Left forelimb (tissue), 1 donor: Measurements from ENCODE around the gene SLC27A4.

ENCODE experiments used
- DNase-seq: peaks from one replicate; pipeline ENCODE4 v3.0.0-alpha.2; 2018; ENCODE audit warnings: low spot score

The SLC27A4 gene

GRCh38 chr9:128365525-128365924 is 25.2 kb downstream of the SLC27A4 start:
- no peak for DNase-seq

- no peak for DNase-seq
Measured at GRCh38 chr9:128369024-128369706, 28.8 kb downstream of the SLC27A4 start.

DNA sequence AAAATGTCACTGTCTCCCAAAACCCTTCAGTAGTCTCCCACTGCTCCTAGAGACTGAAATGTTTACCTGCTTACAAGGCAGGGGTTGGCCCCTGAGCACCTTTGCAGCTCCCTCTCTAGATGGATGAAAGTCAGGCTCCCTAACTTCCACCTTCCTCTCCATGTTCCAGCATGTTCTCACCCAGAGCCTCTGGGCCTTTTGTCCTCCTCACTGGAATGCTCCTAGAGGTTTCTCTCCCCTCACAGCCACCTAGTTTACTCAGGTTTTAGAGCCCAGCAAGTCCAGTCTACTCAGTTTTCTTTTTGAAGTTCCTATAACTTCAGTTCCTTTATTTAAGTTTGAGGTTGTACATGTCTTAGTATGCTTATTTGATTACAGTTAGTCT is 30.0 kb downstream of the SLC27A4 start:
- DNase-seq = no peak

GRCh38 chr9:128370752-128371629 is 30.7 kb downstream of the SLC27A4 start, which contains the start of gene URM1:
TSS of gene URM1 (plus strand) at chr9:128371374. CDS start at chr9:128371381, 7 bp downstream.
- DNase-seq = peak; percentile 98

DNA sequence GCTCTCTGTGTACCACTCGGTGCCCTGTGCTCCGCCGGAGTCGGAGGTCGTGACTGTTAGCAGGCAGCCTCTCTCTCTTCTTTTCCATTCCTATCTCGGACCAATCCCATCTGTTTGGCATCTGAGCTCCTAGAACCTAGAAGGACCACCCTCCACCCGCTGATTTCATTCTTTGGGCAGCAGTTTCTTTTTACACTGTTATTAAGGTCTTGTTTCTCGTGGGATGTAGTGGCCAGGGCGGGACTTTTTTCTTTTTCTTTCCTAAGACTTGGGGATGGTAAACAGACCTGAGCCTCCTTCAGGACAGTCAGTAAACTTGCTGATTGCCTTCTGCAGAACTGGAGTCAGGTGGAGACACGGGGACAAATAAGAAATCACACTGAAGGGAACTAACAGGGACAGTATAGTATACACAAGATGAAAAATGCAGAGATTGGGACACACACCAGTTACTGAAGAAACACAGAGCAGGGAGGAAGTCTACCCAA is 31.3 kb downstream of the SLC27A4 start:
- no peak for DNase-seq

GRCh38 chr9:128372188-128372641 is 31.9 kb downstream of the SLC27A4 start:
- DNase-seq = no peak

- no peak for DNase-seq
Measured at GRCh38 chr9:128372784-128373183, 32.5 kb downstream of the SLC27A4 start.

DNA sequence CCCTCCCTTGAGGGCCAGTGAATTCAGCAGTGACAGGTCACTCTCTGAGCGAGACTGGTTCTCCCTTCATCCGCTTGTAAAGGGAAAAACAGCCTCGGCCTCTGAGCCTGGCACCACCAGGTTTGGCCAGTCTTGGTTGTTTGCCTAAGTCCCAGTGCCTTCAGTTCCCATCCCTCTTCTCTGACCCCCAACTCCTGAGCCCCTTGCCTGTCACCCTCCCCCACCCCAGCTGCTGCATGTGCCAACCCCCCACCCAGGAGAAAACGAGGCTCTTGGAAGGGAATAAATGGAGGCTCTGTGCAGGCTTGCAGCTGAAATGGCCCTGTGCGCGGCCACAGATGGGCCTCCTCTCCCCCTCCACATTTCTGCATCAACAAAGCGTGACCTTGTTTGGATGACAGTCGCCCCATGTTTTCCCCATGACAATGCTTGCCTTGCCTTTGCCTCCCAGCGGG is 33.9 kb downstream of the SLC27A4 start:
- no peak for DNase-seq

- DNase-seq = no peak
Measured at GRCh38 chr9:128375865-128376264, 35.5 kb downstream of the SLC27A4 start.

DNA sequence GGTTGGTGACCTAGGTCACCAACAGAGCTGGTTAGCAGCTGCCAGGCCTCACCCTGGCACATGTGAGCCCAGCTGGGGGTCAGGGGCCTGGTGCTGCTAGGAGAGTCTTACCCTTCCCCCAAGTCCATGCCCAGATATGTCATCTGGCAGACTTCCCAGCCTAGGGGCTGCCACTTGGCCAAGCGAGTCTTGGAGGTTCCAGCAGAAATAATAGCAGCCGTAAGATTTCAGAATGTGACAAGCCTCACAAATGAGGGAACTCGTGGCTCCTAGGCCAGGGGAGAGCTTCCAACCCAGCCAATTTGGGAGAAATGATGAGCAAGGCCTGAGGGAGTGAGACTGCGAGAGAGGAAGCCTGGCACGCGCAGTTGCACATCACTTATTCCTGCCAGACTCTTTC is 41.9 kb downstream of the SLC27A4 start:
- DNase-seq = no peak

DNA sequence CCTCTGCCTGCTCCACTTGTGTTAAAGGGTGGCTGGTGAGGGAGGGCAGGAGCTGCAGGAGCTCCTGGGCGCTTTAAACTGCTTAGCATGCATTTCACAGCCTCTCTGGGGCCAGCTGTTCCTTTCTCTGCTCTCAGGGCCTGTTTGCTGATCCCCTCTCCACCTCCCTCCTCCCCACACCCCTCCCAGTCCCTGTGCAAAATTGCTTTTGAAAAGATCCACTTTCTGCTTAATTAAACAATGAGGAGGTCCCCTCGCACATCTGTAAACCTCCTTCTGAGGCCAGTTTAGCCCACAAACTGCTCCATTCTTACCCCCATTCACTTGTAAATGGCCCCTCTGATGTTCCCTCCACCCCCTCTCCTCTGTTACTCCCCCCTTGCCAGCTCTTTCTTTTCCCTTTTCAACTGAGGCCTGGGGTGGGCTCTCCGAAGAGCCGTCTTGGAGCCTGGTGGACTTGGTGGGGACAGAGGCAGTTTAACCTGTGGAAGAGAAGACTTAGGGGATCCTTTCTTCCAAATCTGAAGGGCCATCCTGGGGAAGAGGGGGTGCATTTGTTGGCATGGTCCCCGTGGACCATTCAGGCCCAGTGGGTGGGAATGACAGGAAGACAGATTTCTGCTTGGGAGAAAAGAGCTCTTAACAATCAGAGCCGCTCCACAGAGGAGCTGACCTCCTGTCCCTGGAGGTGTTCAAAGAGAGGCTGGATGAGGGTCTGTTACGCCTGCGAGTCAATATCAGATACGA is 42.9 kb downstream of the SLC27A4 start:
- no peak for DNase-seq

DNA sequence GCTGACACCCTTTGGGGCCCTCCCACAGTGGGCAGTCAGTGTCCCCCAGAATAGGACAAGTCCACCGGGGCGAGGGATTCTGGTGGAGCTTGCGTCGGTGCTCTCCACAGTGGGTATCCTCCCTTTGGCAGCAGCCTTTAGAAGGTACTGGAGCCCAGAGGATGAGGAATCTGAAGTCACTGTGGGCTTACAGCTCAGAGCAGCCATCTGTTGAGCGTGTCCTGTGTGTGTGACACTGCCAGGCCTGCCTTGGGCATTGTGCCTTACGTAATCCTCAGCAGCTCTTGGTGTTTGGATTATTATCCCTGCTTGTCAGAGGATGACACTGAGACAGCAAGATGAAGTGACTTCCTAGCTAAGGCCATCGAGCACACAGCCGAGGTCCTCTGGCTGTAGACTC is 43.5 kb downstream of the SLC27A4 start:
- no peak for DNase-seq

- no peak for DNase-seq
Measured at GRCh38 chr9:128384801-128385495, 44.6 kb downstream of the SLC27A4 start.

DNA sequence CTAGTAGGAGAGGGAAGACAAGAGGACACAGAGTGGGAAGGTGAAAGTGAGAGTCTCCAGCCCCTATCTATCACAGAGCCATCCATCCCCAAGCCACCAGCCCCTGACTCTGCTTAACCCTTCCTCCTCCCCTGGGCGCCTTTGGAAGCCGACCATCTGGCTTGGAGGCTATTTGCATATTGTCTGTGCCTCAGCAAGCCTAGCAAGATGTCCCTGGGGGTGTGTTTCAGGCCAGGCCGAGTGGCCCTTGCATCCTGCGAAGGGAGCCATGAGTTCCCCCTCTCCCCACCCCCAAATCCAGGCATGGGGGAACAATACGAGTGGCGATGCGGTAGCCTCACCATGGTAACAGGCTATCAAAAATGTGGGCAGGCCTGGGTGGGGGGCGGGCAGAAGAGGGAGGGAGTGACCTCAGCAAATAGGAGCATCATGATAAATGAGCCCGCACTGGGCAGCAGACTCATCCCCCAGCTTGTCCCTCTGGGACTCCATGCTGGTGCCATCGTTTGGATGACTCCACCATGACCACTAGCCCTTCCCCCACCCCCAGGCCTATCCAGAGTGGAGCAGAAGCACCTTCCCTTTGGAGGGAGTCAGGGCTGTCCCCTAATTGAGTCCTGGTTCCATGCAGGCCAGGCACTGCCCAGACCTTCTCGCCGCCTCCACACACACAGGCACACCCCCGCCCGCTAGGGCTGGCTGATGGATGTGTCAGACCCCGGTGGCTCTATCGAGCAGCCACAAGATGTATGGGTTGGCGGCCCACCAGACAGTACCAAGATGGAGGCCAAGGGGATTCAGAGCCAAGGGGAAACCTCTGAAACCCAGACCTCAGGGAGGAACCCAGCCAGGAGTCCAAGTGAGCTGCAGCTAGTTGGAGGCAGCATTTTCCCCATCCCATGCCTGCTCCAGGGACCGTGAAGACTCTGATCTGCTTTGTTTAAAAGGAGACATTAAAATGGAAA is 45.5 kb downstream of the SLC27A4 start:
- DNase-seq = no peak

DNA sequence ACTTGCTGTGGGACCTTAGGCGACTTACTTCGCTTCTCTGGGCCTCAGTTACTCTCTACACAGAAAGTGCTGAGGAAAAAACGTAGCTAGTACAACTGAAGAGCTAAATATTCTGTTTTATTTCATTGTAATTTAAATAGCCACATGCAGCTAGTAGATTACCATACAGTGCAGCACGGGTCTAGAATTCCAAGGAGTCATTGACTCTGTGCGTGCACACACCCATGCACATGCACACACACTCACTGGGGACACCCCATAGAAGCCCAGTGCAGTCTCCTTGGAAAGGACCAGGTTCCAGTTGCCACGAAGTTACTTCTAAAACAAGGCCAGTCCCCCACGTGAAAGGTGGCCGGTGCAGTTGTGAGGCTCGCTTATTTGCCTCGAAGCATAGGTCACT is 47.8 kb downstream of the SLC27A4 start:
- no peak for DNase-seq

DNA sequence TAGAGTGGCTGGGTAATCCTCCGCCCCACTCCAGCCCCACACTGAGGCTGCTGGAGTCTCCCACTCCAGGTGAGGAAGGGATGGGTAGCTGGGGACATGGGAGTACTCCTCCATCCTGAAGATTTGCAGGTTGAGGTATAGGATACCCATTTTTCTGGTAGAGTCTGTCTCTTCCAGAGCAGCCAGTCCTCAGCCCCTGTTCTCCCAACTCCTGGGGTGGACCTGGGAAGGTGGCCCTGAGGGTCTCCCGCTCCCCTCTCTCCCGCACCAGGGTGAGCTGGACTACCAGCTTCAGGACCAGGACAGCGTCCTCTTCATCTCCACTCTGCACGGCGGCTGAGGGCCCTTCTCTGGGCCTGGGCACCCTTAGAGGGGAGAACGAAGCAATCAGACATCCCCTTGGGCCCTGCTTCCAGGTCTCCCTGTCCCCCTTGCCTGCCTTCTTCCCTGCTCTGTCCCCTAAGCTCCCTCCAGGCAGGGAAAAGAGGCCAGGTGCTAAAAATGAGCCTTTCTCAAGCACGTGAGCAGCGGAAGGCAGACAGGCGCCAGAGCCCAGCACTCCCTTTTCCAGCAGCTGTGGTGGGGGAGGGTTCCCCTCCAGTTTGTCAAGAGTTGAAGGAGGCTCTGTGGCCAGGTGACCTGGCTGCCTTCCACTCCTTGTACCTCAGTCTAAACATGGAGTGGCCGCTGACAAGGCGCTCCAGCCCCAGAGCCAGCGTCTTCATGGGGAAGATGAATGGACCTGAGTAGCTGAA is 49.2 kb downstream of the SLC27A4 start:
- no peak for DNase-seq

DNA sequence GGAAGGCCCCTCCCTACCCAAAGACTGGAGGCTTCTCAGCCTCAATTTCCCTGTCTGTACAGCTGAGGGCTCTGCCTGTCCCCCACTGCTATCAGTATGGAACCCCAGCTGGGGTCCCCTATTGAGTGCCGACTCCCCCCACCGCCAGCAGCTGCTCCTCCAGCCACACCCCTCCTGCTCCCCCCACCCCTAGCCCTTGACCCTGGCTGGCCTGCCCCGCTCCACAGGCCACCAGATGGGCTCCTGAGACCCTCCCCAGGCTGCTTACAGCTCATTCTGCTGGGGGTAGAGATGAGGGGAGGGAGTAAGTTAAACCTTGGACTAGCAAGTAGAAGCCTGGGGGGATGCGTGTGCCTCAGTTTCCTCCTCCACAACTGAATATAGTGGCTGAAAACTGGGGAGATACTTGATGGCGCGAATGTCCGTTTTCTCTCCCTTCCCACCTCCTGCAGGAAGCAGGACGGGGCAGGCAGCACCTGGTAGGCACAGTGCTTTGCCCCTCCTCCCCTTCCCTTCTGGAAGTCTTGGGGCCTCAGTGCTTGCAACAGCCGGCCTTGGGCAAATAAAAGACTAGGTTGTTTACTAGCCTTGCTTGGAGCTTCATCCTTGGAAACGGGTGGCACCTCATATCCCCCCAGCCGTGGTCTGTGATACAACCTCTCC is 50.0 kb downstream of the SLC27A4 start:
- no peak for DNase-seq

DNA sequence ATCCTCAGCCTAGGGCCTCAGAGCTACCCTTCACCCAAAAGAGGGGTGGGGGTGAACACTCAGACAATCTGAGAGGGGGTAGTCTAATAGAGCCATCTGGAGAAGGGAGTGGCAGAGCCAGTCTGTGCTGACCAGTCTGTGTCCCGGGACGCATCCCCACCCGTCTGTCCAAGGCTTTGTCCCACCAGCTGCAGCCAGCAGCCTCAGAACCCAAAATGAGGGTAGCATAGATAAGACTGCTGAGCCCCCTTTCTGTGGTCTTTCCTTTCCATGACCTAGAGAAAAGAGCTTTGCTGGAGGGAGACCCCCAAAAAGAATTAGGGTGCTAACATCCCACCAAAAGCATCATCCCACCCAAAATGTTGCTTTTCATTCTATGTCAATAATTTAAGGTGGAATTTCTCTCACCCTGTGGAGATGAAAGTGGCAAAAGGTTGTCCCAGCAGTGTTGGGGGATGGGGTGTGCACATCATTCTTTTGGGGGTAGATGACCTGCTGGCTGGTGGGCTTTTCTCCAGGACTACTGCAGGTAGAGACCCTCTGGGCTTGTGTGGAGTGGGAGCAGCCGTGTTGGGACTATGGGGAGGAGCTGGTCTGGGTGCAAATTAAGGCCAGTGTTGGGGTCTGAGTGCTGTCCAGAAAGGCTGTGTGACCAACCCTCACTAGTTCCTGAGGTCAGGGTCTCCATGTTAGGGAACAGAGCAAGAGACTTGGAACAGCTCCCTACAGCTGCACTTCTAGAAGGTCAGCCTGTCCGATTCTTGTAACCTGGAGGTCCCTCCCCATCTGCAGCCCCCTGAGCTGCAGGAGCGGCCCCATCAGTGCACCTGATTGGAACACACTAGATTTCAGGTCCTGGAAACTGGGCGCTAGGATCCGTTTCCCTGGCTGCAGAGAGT is 50.7 kb downstream of the SLC27A4 start:
- DNase-seq = no peak
